NCI-H2081 (cell line): Measurements from ENCODE around the gene CBFB.
"Not testable (repeated sequence)": the region's sequence is repeated elsewhere in the genome, so short reads cannot be mapped to it uniquely, and the experiment has no call there.

Source experiments
- DNase-seq, 2 experiments: peaks; one replicate each; lab custom pipeline; 2025; lab: John Stamatoyannopoulos, UW

The CBFB gene

DNA sequence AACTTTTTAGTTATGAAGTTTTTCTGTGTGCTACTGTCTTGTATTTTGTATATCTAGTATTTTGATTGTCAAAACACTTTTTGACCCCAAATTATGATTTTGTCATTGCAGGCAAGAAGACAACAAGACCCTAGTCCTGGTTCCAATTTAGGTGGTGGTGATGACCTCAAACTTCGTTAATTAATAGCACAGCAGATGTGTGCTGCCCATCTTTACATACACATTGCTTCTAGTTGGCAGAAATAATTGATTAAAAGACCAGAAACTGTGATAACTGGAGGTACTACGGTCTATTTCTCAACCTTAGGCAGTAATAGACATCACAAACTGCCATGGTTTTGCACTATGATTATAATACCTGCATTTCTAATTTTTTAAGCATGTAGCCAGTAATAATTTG is 69.7 kb downstream of the CBFB start:
- no peak for DNase-seq

DNA sequence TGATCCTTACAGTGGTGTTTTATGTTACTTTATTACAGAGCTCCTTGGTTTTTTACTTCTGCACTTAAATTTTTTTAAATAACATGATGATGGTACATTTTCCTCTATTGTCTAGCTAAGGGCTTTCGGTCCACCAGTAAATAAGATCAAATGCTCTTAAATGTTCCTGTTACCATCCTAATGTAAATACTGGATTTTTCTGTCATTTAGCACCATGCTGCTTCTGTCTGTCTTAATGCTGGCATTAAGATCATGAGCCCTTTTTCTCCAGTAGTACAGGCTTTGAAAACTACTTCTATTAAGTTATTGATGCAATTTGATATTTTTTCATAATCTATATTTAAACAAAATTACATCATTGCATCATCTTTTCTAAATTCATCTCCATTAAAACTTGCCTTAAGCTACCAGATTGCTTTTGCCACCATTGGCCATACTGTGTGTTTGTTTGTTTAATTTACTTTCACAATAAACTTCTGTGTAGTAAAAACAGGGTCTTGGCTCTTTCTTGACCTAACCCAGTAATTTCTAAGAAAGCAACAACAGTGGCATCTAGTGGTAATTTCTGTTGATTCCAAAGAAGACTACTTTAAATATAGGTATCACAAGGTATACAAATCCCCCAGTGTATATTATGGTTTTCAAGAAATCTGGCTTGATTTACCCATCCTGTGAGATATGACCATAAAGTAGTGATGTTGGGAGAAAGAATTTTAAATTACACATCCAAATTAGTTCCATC is 71.8 kb downstream of the CBFB start:
- DNase-seq: no peak

DNA sequence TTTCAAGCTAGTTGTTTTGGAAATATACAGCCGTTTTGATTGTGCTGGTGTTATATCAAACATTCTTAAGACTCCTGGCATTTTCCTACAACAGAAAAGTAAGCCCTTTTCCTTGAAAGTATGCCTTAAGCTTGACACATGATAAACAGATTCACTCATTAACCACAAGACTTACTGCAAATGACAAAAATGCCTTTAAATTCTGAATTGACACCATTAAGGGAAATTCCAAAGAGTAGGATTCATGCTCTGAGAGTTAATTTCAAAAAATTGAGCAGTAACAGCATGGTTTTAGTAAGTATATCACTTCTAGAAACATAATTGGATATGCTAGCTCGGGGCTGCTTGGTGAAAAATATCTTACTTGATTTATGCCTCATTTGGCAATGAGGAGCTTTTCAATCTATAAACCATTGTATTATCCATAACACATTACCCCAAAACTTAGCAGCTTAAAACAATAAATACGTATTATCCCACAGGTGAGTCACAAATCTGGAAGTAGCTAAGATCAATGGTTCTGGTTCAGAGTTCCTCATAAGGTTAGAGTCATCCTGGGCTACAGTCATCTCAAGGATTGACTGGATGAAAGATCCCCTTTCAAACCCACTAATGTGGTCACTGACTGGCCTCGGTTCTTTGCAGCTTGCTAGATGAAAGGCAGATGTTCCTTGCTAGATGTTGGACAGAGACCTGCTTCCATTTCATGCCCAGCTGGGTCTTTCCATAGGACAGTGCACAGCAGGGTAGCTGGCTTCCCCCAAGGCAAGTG is 72.5 kb downstream of the CBFB start:
- no peak for DNase-seq

DNA sequence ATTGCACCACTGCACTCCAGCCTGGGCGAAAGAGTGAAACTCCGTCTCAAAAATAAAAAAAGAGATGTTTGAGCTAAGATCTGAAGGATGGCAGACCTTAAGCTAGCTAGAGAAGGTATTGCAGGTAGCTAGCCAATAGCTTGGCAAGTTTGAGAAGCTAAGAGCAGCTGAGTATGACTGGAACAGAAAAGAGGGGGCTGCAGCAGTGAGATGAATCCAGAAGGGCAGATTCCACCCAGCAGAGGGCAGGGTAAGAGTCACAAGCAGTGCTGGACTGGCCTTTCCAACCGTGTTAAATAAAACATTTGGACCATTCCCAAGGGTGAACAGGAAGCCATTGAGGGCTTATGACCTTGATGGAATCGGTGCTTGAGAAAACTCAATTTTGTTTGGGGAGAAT is 75.1 kb downstream of the CBFB start:
- DNase-seq: no peak

DNA sequence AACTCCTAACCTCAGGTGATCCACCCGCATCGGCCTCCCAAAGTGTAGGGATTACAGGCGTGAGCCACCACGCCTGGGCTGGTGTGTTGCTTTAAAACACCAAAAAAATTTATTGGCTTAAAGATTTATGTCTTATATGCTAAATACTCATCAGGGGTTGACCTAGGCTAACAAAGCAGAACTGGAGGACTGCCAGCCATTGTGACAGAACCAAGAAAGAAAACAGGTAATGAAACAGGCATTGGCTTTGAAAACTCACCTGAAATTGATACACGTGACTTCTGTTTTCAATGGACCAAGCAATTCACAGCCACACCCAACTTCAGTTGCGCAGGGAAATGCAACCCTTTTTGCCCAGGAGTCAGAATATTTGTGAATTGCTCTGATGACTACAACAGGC is 75.9 kb downstream of the CBFB start:
- DNase-seq: no peak

DNA sequence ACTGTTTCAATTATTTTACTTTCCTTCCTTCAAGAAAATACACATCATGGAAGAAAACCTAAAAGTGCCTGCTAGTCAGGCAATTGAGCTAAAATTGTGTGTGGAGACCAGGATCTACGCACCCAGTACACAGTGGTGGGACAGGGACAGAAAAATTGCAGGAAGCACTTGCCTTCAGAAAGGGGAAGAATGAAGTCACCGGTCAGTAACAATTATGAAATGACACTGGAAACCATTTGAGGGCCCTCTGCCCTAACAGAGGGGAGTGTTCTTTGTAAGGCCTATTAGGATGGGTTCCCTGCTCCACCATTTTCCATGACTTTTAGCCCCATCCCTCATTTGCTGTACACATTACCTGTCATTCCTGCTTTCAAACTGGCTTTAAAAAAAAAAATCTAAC is 76.3 kb downstream of the CBFB start:
- DNase-seq: no peak

DNA sequence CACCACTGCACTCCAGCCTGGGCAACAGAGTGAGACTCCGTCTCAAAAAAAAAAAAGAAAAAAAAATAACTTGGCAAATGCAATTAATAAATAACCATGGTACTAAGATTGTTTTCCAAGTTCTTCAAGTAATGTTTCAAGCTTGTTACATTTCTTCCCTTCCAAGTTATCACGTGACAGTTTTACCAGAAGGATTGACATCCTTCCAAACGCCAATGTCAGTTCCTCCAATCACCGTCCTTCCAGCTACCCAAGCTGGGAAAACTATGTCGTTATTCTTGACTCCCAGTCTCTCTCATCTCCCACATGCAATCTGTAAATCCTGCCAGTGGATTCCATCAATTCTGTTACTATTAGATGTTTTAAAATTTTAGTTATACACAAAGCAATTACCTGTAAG is 76.9 kb downstream of the CBFB start:
- no peak for DNase-seq

DNA sequence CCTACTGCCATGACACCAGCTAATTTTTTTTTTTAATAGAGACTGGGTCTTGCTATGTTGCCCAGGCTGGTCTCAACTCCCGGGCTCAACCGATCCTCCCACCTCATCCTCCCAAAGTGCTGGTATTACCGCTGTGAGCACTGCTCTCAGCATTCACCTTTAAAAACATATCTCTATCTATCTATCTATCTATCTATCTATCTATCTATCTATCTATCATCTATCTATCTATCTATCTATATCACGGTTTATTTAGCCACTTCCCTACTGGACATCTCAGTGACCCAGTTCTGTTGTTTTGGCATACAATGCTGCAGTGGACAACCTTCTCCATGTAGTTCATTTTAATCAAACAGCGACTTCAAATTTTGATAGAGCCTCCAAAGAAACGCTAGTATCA is 79.5 kb downstream of the CBFB start:
- no peak for DNase-seq

DNA sequence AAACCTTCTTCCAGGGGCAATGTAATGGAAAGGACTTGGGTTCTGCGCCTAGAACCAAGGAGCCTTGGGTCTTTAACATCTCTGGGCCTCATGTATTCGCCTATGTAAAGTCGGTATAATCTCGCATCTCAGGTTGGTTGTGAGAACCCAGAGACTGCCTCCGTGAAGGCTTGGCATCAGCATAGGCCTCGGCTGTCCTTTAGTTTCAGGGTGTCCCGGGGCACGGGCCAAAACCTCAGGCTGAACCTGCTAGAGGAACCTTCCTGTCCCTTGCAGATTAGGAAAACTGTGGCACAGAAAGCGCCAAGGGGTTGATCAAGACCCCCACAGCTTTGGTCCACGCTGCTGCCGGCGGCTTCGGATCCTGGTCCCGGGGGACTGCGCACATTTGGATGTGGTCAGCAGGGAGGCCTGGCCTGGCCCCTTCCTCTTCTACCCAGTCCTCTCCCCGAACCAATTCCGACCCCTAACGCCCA is 80.0 kb downstream of the CBFB start:
- no peak for DNase-seq

DNA sequence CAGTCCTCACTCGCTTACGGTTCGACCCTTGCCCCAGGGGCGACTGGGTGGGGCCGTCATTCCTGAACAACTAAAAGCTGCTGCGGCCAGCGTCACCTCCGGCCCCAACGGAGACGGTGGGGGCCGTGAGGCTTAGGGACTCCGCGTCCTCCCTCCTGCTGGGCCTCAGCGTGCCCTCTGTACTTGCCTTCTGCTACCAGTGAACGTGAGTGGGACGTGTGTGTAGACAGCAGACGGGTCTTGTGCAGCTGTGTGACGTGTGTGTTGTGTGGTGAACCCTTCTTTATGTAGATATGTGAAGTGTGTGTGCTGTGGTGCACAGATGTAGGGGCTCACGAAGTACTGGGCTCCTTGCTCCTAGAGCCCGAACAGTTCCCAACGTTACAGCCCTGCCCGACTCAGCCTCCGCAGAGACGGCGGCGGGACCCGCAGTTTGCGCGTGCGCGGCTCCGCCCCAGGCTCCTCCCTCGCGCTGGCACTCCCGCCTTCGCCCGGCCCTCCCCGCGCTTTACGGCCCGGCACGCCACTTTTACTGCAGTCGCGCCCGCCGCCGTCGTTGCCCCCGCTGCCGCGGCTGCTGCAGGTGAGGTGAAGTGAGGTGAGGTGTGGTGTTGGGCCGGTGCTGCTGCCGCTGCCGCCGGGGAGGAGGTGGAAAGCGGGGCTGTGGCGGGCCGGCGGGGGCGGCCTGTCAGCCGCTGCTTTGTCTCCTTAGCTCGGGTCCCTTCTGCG is 80.6 kb downstream of the CBFB start, which contains the start of gene PHAF1:
PHAF1 (plus strand) TSS at position 535 of the 729 bp plus-strand sequence. CDS start 235 bp downstream, outside the sequence.
- DNase-seq: peak; percentile 84 to 85

DNA sequence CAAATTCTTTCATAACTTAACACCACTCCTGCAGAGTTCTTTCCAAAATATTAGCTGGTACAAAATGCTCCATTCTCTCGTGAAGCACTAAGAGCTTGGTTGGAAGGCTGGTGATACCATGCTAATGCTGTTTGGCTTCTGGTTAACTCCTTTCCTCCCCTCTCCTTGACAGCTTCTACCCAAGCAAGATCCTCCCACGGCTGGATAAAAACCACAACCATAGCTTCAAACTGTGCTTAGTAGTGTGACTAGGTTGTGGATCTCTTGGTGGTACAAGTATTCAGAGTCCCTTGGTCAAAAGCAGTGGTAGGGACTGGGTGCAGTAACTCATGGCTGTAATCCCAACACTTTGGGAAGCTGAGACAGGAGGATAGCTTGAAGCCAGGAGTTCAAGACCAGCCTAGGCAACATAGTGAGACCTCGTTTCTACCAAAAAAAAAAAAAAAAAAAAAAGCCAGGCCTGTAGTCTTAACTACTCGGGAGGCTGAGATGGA is 83.0 kb downstream of the CBFB start:
- DNase-seq: no peak

DNA sequence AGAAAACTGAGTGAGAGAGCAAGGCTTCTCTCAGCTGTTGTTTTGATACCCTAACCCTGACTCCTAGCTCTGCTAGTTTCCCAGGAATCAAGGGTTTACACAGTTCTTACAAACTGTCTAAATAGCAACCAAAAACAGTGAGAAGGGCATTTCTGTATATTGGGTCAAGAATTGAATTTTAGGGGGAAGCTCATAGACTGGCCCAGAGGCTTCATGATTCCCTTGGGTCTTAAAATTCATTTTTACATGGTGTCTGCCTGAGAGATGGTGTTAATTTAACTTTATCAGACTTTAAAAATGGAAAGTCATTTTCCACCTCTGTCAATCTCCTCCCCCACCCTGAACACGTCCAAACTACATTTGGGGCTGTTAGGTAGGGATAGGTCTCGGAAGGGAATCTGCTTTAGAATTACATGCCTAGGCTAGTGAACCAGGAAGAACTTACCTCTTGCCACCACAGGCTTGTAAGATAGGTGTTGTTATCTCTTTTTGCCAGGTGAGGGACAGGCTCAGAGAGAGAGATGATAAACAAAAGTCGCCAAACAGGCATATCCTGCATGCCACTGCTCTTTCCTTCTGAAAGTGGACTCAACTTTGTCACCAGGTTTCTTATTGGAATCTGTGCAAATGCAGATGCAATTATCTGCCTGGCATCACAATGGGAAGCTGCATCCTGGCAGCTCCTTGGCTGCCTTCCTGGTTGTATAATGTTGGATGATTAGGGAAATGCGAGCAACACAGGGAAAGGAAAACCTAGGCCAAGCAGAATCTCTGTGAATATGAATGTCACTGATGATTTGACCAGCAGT is 83.8 kb downstream of the CBFB start:
- DNase-seq: no peak

DNA sequence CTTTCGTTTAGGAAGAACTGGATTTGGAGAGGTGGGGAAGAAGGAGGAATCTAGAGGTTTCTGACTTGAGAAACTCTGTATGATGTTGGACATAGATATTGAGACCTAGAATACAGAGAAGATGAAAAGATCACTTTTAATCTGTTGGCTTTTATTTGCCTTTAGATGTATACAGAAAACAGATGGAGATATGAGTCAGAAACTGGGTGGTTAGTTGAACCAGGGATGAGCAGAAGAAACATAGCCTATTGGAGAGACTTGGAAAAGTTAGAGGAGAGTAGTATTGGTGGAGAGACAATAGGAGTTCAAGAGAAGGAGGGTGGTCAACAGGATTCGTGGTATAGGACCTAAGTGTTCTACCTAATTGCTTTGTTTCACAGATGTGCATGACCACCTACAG is 85.8 kb downstream of the CBFB start:
- DNase-seq: no peak

DNA sequence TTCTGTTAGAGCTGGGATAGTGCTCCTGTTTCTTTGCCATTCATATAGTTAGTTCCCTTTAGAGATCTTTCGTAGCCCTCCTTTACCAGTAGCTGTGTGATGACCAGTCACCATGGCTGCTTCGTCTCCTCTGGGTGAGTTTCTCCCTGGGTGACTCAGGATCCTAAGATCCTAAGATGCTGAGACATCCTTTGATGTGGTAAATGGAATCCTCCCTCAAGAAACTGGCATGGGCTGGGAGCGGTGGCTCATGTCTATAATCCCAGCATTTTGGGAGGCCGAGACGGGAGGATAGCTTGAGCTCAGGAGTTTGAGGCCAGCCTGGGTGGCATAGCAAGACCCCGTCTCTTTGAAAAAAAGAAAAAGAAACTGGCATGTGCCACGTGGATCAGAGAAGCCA is 86.7 kb downstream of the CBFB start:
- no peak for DNase-seq

DNA sequence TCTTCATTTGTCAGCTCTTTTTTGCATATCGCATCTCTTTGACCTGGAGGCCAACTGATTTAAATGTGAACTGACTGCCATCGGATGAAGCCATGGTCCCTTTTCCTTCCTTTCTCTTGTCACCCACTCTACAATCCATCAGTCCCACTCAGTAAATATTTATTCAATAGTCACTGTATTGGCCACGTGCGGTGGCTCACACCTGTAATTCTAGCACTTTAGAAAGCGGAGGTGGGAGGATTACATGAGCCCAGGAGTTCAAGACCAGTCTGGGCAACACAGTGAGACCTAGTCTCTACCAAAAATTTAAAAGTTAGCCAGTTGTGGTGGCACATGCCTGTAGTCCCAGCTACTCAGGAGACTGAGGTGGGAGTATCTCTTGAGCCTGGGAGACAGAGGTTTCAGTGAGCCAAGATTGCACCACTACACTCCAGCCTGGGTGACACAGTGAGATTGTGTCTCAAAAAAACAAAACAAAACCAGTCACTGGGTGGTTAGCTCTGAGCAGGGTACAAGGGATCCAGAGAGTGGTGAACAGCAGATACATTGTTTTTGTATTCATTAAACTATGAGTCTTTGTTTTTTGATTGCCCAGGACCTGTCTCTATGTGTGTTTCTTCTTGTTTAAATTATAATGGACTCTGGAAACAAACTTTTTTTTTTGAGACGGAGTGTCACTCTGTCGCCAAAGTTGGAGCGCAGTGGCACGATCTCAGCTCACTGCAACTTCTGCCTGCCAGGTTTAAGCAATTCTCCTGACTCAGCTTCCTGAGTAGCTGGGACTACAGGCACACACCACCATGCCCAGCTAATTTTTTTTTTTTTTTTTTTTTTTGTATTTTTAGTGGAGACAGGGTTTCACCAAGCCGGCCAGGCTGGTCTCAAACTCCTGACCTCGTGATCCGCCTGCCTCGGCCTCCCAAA is 87.7 kb downstream of the CBFB start:
- no peak for DNase-seq

DNA sequence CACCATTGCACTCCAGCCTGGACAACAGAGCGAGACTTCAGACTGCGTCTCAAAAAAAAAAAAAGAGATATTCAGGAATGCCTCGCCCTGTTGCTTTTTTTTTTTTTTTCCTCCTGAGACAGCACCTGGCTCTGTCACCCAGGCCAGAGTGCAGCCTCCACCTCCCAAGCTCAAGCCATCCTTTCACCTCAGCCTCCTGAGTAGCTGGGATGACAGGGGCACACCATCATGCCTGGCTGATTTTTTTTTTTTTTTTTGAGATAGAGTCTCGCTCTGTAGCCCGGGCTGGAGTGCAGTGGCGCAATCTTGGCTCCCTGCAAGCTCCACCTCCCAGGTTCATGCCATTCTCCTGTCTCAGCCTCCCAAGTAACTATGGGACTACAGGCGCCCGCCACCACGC is 88.8 kb downstream of the CBFB start:
- DNase-seq: no peak

DNA sequence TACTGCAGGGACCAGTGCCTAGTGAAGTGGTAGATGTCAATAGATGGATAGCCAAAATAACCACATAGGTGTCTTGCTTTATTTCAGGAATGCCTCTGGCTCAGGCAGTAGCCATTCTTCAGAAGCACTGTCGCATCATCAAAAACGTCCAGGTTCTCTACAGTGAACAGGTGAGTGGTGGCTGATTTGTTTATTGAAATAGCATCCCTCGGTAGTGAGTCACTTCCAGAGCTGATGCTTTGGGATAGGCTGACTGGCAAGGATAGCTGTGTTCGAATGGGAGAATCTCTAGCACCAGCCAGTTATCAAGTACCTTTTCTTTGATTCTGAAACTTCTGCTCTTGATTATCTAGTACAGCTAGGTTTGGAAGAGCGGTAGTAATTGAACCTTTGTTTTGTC is 91.1 kb downstream of the CBFB start:
- no peak for DNase-seq

DNA sequence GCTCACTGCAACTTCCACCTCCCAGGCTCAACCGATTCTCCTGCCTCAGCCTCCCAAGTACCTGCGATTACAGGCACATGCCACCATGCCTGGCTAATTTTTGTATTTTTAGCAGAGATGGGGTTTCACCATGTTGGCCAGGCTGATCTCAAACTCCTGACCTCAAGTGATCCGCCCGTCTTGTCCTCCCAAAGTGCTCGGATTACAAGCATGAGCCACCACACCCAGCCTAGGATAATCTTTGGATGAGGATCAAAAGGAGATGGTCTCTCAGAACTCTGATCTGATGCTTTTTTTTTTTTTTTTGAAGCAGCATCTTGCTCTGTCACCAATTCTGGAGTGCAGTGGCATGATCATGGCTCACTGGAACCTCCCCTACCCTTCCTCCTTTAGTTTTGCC is 93.8 kb downstream of the CBFB start:
- DNase-seq: not testable (repeated sequence)

DNA sequence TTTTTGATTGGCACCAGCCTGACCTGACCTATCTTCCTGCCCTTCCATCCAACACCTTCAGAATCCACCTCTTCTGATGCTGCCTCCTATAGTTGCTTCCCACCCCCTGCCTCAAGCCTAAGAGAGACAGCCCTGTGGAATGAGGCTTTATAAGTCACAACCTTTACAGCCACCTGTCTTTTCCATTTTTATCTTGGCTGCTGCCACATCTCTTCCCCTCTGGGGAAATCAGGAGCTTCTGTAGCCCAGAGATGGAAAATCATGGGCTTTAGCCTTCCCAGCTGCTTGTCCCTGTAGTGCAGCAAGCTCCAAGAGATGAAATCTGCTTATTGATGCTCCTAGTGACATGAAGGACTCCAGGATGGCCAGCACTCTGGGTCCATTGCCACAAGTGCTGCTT is 99.5 kb downstream of the CBFB start:
- no peak for DNase-seq

DNA sequence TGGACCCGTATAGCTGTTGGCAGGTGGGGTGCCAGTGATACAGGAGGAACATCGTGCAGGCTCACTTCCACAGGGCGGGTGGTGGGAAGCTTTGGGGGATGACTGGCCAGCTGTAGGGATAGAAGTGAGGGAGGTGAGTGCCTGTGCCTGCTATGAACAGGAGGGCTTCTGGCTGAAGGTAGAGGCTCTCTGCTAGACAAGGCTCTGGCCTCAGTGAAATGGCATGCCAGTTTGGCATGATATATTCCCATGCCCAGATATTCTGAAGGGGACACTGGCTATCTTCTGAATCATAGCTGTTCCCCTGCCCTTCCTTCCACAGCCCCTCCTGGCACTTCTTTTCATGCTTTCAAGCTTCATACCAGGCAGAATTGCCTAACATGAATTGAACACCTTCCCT is 99.9 kb downstream of the CBFB start:
- DNase-seq: no peak

DNA sequence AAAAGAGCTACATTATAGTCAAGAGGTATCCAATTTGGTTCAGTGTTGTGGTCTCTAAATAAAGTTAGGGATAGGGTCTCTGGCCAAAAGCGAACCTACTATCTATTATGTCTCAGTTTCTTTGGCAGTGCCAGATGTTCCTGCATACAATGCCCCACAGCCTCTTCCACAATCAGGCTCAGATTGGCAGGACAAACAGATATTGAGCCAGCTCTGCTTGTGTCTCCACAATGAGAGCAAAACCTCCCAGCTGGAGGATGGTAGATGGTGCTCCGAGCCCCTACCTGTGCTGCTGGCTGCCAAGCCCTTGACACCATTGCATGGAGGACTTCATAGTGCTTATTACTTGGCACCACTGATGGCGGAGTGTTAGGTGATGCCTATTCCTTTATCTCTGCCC is 100.5 kb downstream of the CBFB start:
- DNase-seq: no peak
